VCaP (cell line): Measurements from ENCODE around the gene CD33.

Experiments used
- H3K27ac ChIP-seq: fragments of 450-650 bp; 2 replicates; pipeline ENCODE4 v1.5.1; 2017
- CTCF ChIP-seq: fragments of 450-650 bp; conservative IDR thresholded peaks from 2 replicates; pipeline ENCODE4 v1.5.1; 2017; ENCODE audit warnings: mild to moderate bottlenecking, moderate library complexity

Gene CD33

GRCh38 chr19:51211833-51212232, 13.0 kb upstream of the CD33 start:
- no peak overlapping the region for H3K27ac ChIP-seq
- no peak for TF ChIP-seq CTCF

- no peak overlapping the region for H3K27ac ChIP-seq
- no peak for TF ChIP-seq CTCF
Observed at GRCh38 chr19:51219307-51219706, 5.6 kb upstream of the CD33 start.

- no peak overlapping the region for H3K27ac ChIP-seq
- TF ChIP-seq CTCF = no peak
Observed at GRCh38 chr19:51219971-51220370, 4.9 kb upstream of the CD33 start.

GRCh38 chr19:51220996-51221395, 3.9 kb upstream of the CD33 start:
- peak overlapping the region; percentile 44 for H3K27ac ChIP-seq
- TF ChIP-seq CTCF = no peak

- H3K27ac ChIP-seq = no peak overlapping the region
- TF ChIP-seq CTCF = no peak
Observed at GRCh38 chr19:51224163-51224641, 678 bp upstream of the CD33 start.

- no peak overlapping the region for H3K27ac ChIP-seq
- no peak for TF ChIP-seq CTCF
Observed at GRCh38 chr19:51226067-51226466, 1.2 kb downstream of the CD33 start.

- H3K27ac ChIP-seq = no peak overlapping the region
- TF ChIP-seq CTCF = no peak
Observed at GRCh38 chr19:51227326-51227725, 2.4 kb downstream of the CD33 start.

GRCh38 chr19:51227966-51228365, 3.1 kb downstream of the CD33 start:
- TF ChIP-seq CTCF = no peak
- H3K27ac ChIP-seq = no peak overlapping the region
